Uterus (tissue), 2 donors: ENCODE measurements around the gene SCFD2.

Experiments used
- POLR2A ChIP-seq, 2 donors: fragments of 450-650 bp; IDR thresholded peaks; one replicate each; pipeline ENCODE4 v1.6.1; 2016; ENCODE audit warnings: antibody characterized with exemption in 2 of 2, mild to moderate bottlenecking in 1 of 2, moderate library complexity in 1 of 2
- TF ChIP-seq, protein P1 (sequence below), 4 experiments: fragments of 200-600 bp in 2 of 4; fragments of 450-650 bp in 2 of 4; sonication (generic) in 2 of 4; IDR thresholded peaks; one replicate each; pipeline ENCODE4 v1.5.1; 2016 to 2019; ENCODE audit warnings: antibody characterized with exemption in 4 of 4, mild to moderate bottlenecking in 2 of 4, moderate library complexity in 1 of 4

- TF ChIP-seq, protein P1, sequence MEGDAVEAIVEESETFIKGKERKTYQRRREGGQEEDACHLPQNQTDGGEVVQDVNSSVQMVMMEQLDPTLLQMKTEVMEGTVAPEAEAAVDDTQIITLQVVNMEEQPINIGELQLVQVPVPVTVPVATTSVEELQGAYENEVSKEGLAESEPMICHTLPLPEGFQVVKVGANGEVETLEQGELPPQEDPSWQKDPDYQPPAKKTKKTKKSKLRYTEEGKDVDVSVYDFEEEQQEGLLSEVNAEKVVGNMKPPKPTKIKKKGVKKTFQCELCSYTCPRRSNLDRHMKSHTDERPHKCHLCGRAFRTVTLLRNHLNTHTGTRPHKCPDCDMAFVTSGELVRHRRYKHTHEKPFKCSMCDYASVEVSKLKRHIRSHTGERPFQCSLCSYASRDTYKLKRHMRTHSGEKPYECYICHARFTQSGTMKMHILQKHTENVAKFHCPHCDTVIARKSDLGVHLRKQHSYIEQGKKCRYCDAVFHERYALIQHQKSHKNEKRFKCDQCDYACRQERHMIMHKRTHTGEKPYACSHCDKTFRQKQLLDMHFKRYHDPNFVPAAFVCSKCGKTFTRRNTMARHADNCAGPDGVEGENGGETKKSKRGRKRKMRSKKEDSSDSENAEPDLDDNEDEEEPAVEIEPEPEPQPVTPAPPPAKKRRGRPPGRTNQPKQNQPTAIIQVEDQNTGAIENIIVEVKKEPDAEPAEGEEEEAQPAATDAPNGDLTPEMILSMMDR (IDR thresholded peaks at IDR 0.05) = no peak
- TF ChIP-seq POLR2A (IDR thresholded peaks at IDR 0.05) = no peak
These were observed 5.2 kb upstream of the SCFD2 start for GRCh38 chr4:53371049-53371448.
